Skeletal muscle satellite cell (primary cell): ENCODE data around the gene BAIAP2L1.
"Not testable (repeated sequence)": the region's sequence is repeated elsewhere in the genome, so short reads cannot be mapped to it uniquely, and the experiment has no call there.

Source experiments
- H3K27me3 ChIP-seq: 2 replicates; pipeline ENCODE4 v1.7.0; 2013; ENCODE audit warnings: low read length; ENCODE audit not compliant: control insufficient read depth, insufficient read depth
- H3K36me3 ChIP-seq: 2 replicates; pipeline ENCODE4 v1.7.0; 2013; ENCODE audit warnings: mild to moderate bottlenecking, control low read depth, low read length; ENCODE audit not compliant: insufficient read depth
- H3K4me1 ChIP-seq: 2 replicates; pipeline ENCODE4 v1.7.0; 2013; ENCODE audit warnings: low read length; ENCODE audit not compliant: control insufficient read depth, insufficient read depth
- H3K4me2 ChIP-seq: 2 replicates; pipeline ENCODE4 v1.7.0; 2013; ENCODE audit warnings: mild to moderate bottlenecking, low read length
- H3K4me3 ChIP-seq: 2 replicates; pipeline ENCODE4 v1.7.0; 2013; ENCODE audit warnings: low read length
- H3K9ac ChIP-seq: 2 replicates; pipeline ENCODE4 v1.7.0; 2013; ENCODE audit warnings: mild to moderate bottlenecking, low read depth, low read length, moderate library complexity
- H3K9me3 ChIP-seq: replicated peaks from 2 replicates; pipeline ENCODE4 v1.7.0; 2013; ENCODE audit warnings: mild to moderate bottlenecking, control low read depth, low read length

The BAIAP2L1 gene

GRCh38 chr7:98330926-98331529, 69.9 kb downstream of the BAIAP2L1 start:
- Histone ChIP-seq H3K27me3 (no peaks in the 10 kb centered on the region), H3K9me3 (no peaks in the 10 kb centered on the region), H3K4me2 (no peak overlapping the region), H3K4me3 (no peak overlapping the region), H3K4me1 (no peaks in the 10 kb centered on the region), H3K36me3 (no peaks in the 10 kb centered on the region), H3K9ac (no peak overlapping the region)

GRCh38 chr7:98329791-98330373, 71.0 kb downstream of the BAIAP2L1 start:
- Histone ChIP-seq H3K4me3 (no peak overlapping the region), H3K9me3 (no peaks in the 10 kb centered on the region), H3K4me1 (no peaks in the 10 kb centered on the region), H3K36me3 (no peaks in the 10 kb centered on the region), H3K4me2 (no peak overlapping the region), H3K27me3 (no peaks in the 10 kb centered on the region), H3K9ac (no peak overlapping the region)

GRCh38 chr7:98329100-98329790, 71.6 kb downstream of the BAIAP2L1 start:
- no peaks in the 10 kb centered on the region for H3K4me1 ChIP-seq
- no peak overlapping the region for H3K4me2 ChIP-seq
- no peaks in the 10 kb centered on the region for H3K36me3 ChIP-seq
- no peaks in the 10 kb centered on the region for H3K9me3 ChIP-seq
- no peak overlapping the region for H3K9ac ChIP-seq
- H3K27me3 ChIP-seq, result peaks cover under 1% of the 10 kb centered on the region
- H3K4me3 ChIP-seq, result no peak overlapping the region

GRCh38 chr7:98324782-98325181, 76.1 kb downstream of the BAIAP2L1 start:
- H3K9me3 ChIP-seq, result no peaks in the 10 kb centered on the region
- no peak overlapping the region for H3K4me3 ChIP-seq
- H3K9ac ChIP-seq, result no peak overlapping the region
- no peaks in the 10 kb centered on the region for H3K36me3 ChIP-seq
- H3K4me2 ChIP-seq, result no peak overlapping the region
- peaks cover 13% of the 10 kb centered on the region for H3K27me3 ChIP-seq
- H3K4me1 ChIP-seq, result peaks cover 6% of the 10 kb centered on the region

- peak overlapping the region; percentile 10 for H3K9ac ChIP-seq
- peak overlapping the region; percentile 56 for H3K4me3 ChIP-seq
Measured at GRCh38 chr7:98323597-98324322, 77.1 kb downstream of the BAIAP2L1 start.

GRCh38 chr7:98322331-98323270, 78.3 kb downstream of the BAIAP2L1 start:
- H3K9me3 ChIP-seq, result no peaks in the 10 kb centered on the region
- H3K4me3 ChIP-seq, result no peak overlapping the region
- peak overlapping the region; percentile 6 for H3K4me2 ChIP-seq
- H3K9ac ChIP-seq, result no peak overlapping the region
- H3K4me1 ChIP-seq, result peaks cover 6% of the 10 kb centered on the region
- H3K27me3 ChIP-seq, result peaks cover 13% of the 10 kb centered on the region
- H3K36me3 ChIP-seq, result no peaks in the 10 kb centered on the region

More at GRCh38 chr7:98323597-98324322, 77.1 kb downstream of the BAIAP2L1 start:
- Histone ChIP-seq H3K27me3 (peaks cover 13% of the 10 kb centered on the region), H3K4me1 (peaks cover 6% of the 10 kb centered on the region), H3K4me2 (peak overlapping the region; percentile 82), H3K36me3 (no peaks in the 10 kb centered on the region), H3K9me3 (no peaks in the 10 kb centered on the region)

- peaks cover 13% of the 10 kb centered on the region for H3K27me3 ChIP-seq
- no peak overlapping the region for H3K9ac ChIP-seq
- no peak overlapping the region for H3K4me3 ChIP-seq
- no peak overlapping the region for H3K4me2 ChIP-seq
- peaks cover 6% of the 10 kb centered on the region for H3K4me1 ChIP-seq
- no peaks in the 10 kb centered on the region for H3K36me3 ChIP-seq
- no peaks in the 10 kb centered on the region for H3K9me3 ChIP-seq
Measured at GRCh38 chr7:98321301-98321700, 79.6 kb downstream of the BAIAP2L1 start.

- Histone ChIP-seq H3K9ac (no peak overlapping the region), H3K4me1 (peaks cover 6% of the 10 kb centered on the region), H3K4me2 (no peak overlapping the region), H3K27me3 (peaks cover 12% of the 10 kb centered on the region), H3K36me3 (no peaks in the 10 kb centered on the region), H3K4me3 (no peak overlapping the region), H3K9me3 (no peaks in the 10 kb centered on the region)
Measured at GRCh38 chr7:98319176-98319575, 81.7 kb downstream of the BAIAP2L1 start.

GRCh38 chr7:98317366-98318040, 83.4 kb downstream of the BAIAP2L1 start:
- Histone ChIP-seq H3K4me1 (no peaks in the 10 kb centered on the region), H3K4me2 (no peak overlapping the region), H3K36me3 (no peaks in the 10 kb centered on the region), H3K4me3 (no peak overlapping the region), H3K9me3 (no peaks in the 10 kb centered on the region), H3K27me3 (peaks cover 3% of the 10 kb centered on the region), H3K9ac (no peak overlapping the region)

GRCh38 chr7:98315994-98316527, 84.8 kb downstream of the BAIAP2L1 start:
- H3K27me3 ChIP-seq, H3K9me3 ChIP-seq, H3K4me2 ChIP-seq, H3K9ac ChIP-seq, H3K36me3 ChIP-seq, H3K4me1 ChIP-seq, H3K4me3 ChIP-seq: not testable (repeated sequence)
